HFF-Myc (cell line): Measurements from ENCODE around the gene STRADA.

Experiments used
- DNase-seq: peaks from one replicate; pipeline ENCODE4 v3.0.0-alpha.2; 2011; ENCODE audit warnings: low read depth; ENCODE audit errors: extremely low read depth
- H3K4me3 ChIP-seq: replicated peaks from 2 replicates; pipeline ENCODE4 v1.5.1; 2011; ENCODE audit warnings: low read depth, mild to moderate bottlenecking, control low read depth, low read length
- TF ChIP-seq, protein P1 (sequence below): IDR thresholded peaks from 2 replicates; pipeline ENCODE4 v1.5.1; 2012; ENCODE audit warnings: mild to moderate bottlenecking, low read depth, low read length, control low read depth; ENCODE audit errors: missing control alignments

STRADA gene

DNA sequence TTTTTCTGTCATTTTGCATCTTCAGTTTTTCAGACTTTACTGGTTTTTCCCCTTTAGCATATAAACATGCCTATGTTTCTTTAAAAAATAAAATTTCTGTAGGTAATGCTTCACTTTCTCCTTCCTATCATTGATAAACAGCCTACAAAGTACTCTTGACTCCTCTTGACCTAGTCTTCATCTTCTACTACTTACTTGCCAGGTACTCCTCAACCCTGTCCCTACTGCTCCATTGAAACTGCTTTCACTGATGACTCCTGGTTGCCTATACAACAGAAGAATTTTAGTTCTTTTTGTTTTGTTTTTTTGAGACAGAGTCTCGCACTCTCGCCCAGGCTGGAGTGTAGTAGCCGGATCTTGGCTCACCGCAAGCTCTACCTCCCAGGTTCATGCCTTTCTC, 39.3 kb upstream of the STRADA start:
- no peak overlapping the region for H3K4me3 ChIP-seq
- no peak for DNase-seq
- TF ChIP-seq, protein P1, sequence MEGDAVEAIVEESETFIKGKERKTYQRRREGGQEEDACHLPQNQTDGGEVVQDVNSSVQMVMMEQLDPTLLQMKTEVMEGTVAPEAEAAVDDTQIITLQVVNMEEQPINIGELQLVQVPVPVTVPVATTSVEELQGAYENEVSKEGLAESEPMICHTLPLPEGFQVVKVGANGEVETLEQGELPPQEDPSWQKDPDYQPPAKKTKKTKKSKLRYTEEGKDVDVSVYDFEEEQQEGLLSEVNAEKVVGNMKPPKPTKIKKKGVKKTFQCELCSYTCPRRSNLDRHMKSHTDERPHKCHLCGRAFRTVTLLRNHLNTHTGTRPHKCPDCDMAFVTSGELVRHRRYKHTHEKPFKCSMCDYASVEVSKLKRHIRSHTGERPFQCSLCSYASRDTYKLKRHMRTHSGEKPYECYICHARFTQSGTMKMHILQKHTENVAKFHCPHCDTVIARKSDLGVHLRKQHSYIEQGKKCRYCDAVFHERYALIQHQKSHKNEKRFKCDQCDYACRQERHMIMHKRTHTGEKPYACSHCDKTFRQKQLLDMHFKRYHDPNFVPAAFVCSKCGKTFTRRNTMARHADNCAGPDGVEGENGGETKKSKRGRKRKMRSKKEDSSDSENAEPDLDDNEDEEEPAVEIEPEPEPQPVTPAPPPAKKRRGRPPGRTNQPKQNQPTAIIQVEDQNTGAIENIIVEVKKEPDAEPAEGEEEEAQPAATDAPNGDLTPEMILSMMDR, result no peak

DNA sequence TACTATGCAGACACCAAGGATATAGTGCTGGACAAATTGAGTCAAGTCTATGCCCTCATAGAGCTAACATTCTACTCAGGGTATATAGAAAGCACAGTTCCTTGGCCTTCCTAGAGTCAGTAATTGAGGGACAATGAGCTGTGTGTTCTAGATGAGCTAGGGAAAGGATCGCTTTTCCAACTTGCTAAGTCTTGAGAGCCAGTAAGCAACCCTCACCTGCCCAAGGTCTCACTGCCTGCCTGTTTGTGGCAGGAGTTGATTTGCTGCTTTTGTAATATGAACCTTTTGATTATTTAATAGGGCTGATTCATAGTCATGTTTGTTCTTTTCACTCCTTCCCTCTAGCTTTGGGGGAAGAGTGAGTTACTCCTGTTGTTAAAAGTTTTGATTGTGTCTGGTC, 38.9 kb upstream of the STRADA start:
- TF ChIP-seq, protein P1, result no peak

DNA sequence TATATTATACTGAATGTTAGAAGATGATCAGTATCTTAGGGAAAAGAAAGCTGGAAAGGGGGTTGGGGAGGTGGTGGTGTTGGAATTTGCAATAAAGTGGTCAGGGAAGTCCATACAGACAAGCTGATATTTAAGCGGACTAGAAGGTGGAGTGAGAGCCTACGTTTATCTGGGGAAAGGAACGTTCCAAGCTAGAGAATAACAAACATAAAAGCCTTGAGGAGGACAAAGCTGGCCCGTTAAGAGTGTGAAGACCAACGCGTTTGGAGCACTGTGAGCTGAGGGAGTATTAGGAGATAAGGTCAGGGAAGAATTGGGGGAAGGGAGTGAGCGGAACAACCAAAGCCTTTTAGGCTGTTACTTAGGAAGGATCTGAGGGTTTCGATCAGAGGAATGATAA, 33.8 kb upstream of the STRADA start:
- no peak for DNase-seq
- TF ChIP-seq, protein P1, result no peak
- H3K4me3 ChIP-seq, result peak overlapping the region; percentile 97

More for the DNA sequence above, 38.9 kb upstream of the STRADA start:
- no peak overlapping the region for H3K4me3 ChIP-seq
- no peak for DNase-seq

DNA sequence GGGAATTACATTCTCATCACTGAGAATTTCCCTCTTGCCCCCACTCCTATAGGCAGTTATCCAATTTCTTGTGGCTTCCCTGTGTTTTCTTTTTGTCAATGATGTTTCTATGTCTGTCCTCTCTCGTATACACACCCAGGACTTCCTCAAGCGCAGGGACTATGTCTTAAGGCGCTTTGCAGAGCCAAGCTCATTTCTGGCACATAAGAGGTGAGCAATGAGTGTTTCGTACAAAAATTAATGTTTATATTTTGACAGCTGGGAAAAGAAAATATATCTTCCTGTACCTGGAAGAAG, 33.3 kb upstream of the STRADA start:
- TF ChIP-seq, protein P1, result no peak
- peak overlapping the region; percentile 97 for H3K4me3 ChIP-seq
- no peak for DNase-seq

DNA sequence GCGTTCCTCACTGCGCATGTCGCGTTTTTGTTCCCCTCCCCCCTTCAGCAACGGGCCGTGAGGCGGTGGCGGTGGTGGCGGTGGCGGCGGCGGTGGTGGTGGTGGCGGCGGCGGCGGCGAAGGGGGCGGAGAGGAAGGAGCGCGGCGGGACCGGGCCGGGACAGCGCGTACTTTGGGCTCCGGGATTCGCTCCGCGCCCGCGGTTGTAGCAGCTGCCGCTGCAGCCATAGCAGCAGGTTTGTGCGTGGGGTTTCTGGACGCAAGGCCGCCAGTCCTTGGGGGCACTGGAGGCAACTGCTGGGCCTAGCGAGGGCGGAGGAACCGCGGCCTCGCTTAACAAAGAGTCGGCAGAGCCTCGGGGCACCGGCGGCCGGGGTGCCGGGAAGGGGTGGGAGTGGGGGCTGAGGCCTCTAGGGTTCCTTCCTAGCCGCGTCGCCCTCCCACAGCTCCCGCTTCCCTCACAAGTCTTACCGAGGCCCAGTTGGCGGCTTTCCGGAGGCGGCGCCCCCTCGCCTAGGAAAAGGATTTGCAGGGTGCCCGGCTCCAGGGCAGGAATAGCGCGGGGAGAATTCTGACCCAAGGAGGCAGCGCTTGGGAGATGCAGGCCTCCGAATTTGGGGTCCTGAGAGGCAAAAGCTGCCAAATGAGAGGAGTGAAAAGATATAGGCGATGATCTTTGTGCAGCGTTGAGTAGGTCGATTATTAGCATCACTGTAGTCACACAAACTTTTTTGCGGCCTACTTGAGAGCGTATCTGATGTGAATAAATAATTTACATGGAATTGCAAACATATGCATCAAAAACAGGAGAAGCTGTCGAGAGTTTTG, 32.8 kb upstream of the STRADA start, which contains the start of gene DDX42:
DDX42 (plus strand) TSS at position 30 of the 828 bp plus-strand sequence. CDS start 12,880 bp downstream, outside the sequence.
- DNase-seq, result no peak
- TF ChIP-seq, protein P1, result no peak
- H3K4me3 ChIP-seq, result peak within 1 kb of the TSS; percentile 97

DNA sequence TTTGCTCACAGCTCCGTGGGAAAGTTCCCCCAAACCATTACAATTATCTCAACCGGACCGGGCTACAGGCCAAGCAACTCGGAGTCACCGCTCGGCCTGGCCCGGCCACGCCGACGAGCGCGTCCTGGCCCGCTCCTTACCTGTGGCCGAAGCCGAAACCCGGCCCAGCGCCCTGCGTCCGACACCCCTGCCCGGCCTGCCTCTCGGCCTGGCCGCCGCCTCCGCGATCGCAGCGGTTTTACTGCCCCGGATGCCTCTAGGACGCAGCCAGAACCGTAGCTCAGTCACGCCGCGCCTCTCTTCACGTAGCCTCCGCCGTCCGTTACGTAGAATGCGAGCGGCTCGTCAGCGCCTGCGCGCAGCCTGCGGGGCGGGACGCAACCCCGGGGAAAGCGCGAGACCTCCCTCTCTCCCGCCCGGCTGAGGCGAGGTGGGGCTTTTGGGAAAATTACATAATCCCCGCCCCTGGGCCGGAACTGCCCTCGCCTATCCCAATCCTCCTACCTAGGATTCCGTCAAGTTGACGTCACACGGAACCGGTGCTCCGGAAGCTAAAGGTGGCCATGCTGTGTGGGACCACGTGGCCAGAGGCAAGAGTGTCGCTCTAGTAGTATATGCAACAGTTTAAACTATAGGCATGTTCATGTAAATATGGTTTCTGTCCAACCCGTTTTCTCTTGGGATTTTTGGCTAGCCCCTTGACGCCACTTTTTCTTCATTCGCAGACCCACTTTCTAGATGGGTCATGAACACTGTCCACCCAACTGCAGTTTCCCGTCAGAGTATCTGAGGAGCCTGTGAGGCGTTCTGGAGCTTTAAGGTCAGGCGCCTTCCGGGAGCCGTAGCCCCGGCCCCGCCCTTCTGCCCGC, 31.9 kb upstream of the STRADA start, which contains the start of gene CCDC47:
CCDC47 (minus strand) TSS at position 326 of the 869 bp plus-strand sequence. CDS start 7,422 bp downstream, outside the sequence.
- TF ChIP-seq, protein P1, result no peak
- peak; percentile 98 for DNase-seq
- peak within 1 kb of the TSS; percentile 97 for H3K4me3 ChIP-seq
